ENCODE measurements around the gene TAPBPL. TPM values are rescaled to one million over a fixed set of nuclear protein-coding genes. Genes with fewer than 3 reads are reported as not detected.
"Not testable (repeated sequence)": the region's sequence is repeated elsewhere in the genome, so short reads cannot be mapped to it uniquely, and the experiment has no call there.

TAPBPL gene
- total and polyA plus RNA-seq, 2 of the 4 experiments (the other 2 are of a cell fraction) = 3.4 to 12.1 TPM

DNA sequence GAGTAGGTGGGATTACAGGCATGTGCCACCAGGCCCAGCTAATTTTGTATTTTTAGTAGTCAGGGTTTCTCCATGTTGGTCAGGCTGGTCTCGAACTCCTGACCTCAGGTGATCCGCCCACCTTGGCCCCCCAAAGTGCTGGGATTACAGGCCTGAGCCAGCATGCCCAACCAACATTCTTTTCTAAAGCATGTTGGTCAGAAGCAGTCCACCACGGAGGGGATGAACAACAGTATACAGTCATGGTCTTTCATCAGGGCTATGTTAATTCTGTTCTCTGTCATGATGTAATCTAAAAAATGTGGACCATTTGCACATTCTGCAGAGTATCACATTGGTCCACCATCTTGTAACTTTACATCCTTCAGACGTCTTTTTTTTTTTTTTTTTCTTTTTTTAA, 37.6 kb downstream of the TAPBPL start:
- Histone ChIP-seq H3K79me1 (ENCODE audit: low read depth in 1 of 2, low read length in 2 of 2) (peaks cover 14 to 18% of the 10 kb centered on the region in 2 experiments), H3K9ac (ENCODE audit: low read depth, low read length) (no peak overlapping the region), H3K23ac (ENCODE audit: low read depth, low read length) (no peak overlapping the region), H3K4me1 (ENCODE audit: control insufficient read depth, insufficient read depth, low read length) (no peaks in the 10 kb centered on the region; the same call in 1 of the 2 replicates), H4K5ac (ENCODE audit: low read depth, low read length) (no peak overlapping the region), H3K4me2 (ENCODE audit: low read depth, low read length) (no peak overlapping the region), H3K18ac (ENCODE audit: low read depth, low read length) (no peak overlapping the region), H4K91ac (ENCODE audit: insufficient read depth, low read depth, low read length) (no peak overlapping the region), H2BK20ac (ENCODE audit: low read depth, low read length) (no peak overlapping the region), H3K36me3 (ENCODE audit: control insufficient read depth, insufficient read depth, low read length) (no peaks in the 10 kb centered on the region), H4K20me1 (ENCODE audit: insufficient read depth, low read length) (peaks cover 4% of the 10 kb centered on the region), H3K27me3 (ENCODE audit: control insufficient read depth, insufficient read depth, low read length) (no peaks in the 10 kb centered on the region), H3K56ac (ENCODE audit: extremely low read depth, insufficient read depth, low read length) (no peak overlapping the region), H2BK120ac (ENCODE audit: low read depth, low read length) (no peak overlapping the region), H3K14ac (replicated peaks; ENCODE audit: low read depth, low read length) (no peak overlapping the region), H2BK5ac (ENCODE audit: low read depth, low read length, poor library complexity, severe bottlenecking) (no peak overlapping the region), H3K9me3 (ENCODE audit: control insufficient read depth, insufficient read depth, low read length) (no peaks in the 10 kb centered on the region), H2AK5ac (ENCODE audit: low read depth, low read length) (no peak overlapping the region), H2AK9ac (replicated peaks; ENCODE audit: low read depth, low read length, poor library complexity) (no peak overlapping the region), H3K9me1 (ENCODE audit: insufficient read depth, low read length) (peaks cover 4% of the 10 kb centered on the region), H3K4me3 (ENCODE audit: insufficient read depth, low read depth, low read length) (no peak overlapping the region), H3K27ac (ENCODE audit: insufficient read depth, low read length) (no peak overlapping the region), H2AFZ (replicated peaks; ENCODE audit: low read length, poor library complexity) (no peak overlapping the region), H3K4ac (ENCODE audit: low read depth, low read length) (no peak overlapping the region), H2BK15ac (ENCODE audit: low read depth, low read length) (no peak overlapping the region), H4K8ac (ENCODE audit: low read depth in 2 of 2, low read length in 2 of 2) (no peak overlapping the region)
- WGBS, 2 experiments (ENCODE audit: extremely low coverage in 2 of 2, insufficient read length in 1 of 2) = no CpG with 5 or more reads among the region's 4 CpGs
- ATAC-seq (ENCODE audit: low read depth) (no peak), DNase-seq (no peak)
- no TSS peak for BruUV-seq (replicated peaks)
- CTCF ChIA-PET = interaction anchor here (0.9 kb wide), 1 partner anchor 66 kb away, joined by 3 read pairs; no protein-coding TSS in a partner anchor
- POLR2A ChIA-PET (ENCODE audit: unreplicated experiment) = interaction anchor here (0.7 kb wide), 1 partner anchor 289 kb away, joined by 17 read pairs; no protein-coding TSS in a partner anchor
- TF ChIP-seq POLR2A (IDR thresholded peaks at IDR 0.05; ENCODE audit: low read depth, low read length) (no peak), RFX5 (IDR thresholded peaks at IDR 0.05; ENCODE audit: low read depth, low read length) (no peak)
- dilution Hi-C loops (cut with HindIII; ENCODE audit: low sequenced_read_pairs, unreplicated experiment) (no loop called here), in situ Hi-C loops (cut with MboI; ENCODE audit: low sequenced_read_pairs) (no loop called here), intact Hi-C loops (cut with micrococcal nuclease) (no loop called here)

DNA sequence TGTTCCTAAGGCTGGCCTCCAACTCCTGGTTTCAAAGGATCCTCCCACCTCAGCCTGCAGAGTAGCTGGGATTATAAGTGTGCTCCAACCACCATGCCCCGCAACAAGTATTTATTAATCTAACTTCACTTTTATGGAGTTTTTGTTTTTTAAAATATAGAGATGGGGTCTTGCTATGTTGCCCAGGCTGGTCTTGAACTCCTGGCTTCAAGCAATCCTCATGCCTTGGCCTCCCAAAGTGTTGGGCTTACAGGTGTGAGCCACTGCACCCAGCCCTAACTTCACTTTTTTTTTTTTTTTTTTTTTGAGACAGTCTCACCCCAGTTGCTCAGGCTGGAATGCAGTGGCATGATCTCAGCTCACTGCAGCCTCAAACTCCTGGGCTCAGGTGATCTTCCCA, 38.8 kb downstream of the TAPBPL start:
- H2BK120ac ChIP-seq (ENCODE audit: low read depth, low read length); H2BK20ac ChIP-seq (ENCODE audit: low read depth, low read length); H3K18ac ChIP-seq (ENCODE audit: low read depth, low read length); H3K36me3 ChIP-seq (ENCODE audit: control insufficient read depth, insufficient read depth, low read length); H2BK5ac ChIP-seq (ENCODE audit: low read depth, low read length, poor library complexity, severe bottlenecking); H4K91ac ChIP-seq (ENCODE audit: insufficient read depth, low read depth, low read length); H3K4me3 ChIP-seq (ENCODE audit: insufficient read depth, low read depth, low read length); H3K9me3 ChIP-seq (ENCODE audit: control insufficient read depth, insufficient read depth, low read length); BruUV-seq (replicated peaks); H4K8ac ChIP-seq (ENCODE audit: low read depth in 2 of 2, low read length in 2 of 2); ATAC-seq (ENCODE audit: low read depth); H2AK5ac ChIP-seq (ENCODE audit: low read depth, low read length); H3K14ac ChIP-seq (replicated peaks; ENCODE audit: low read depth, low read length); H3K4me1 ChIP-seq (ENCODE audit: control insufficient read depth, insufficient read depth, low read length); CTCF ChIA-PET; H2AK9ac ChIP-seq (replicated peaks; ENCODE audit: low read depth, low read length, poor library complexity); H2AFZ ChIP-seq (replicated peaks; ENCODE audit: low read length, poor library complexity); dilution Hi-C loops (cut with HindIII; ENCODE audit: low sequenced_read_pairs, unreplicated experiment); H3K9ac ChIP-seq (ENCODE audit: low read depth, low read length); H3K23ac ChIP-seq (ENCODE audit: low read depth, low read length); H2BK15ac ChIP-seq (ENCODE audit: low read depth, low read length); H3K56ac ChIP-seq (ENCODE audit: extremely low read depth, insufficient read depth, low read length); H4K20me1 ChIP-seq (ENCODE audit: insufficient read depth, low read length); DNase-seq; in situ Hi-C loops (cut with MboI; ENCODE audit: low sequenced_read_pairs); intact Hi-C loops (cut with micrococcal nuclease); H4K5ac ChIP-seq (ENCODE audit: low read depth, low read length); H3K27ac ChIP-seq (ENCODE audit: insufficient read depth, low read length); H3K4me2 ChIP-seq (ENCODE audit: low read depth, low read length); H3K27me3 ChIP-seq (ENCODE audit: control insufficient read depth, insufficient read depth, low read length); H3K9me1 ChIP-seq (ENCODE audit: insufficient read depth, low read length); H3K4ac ChIP-seq (ENCODE audit: low read depth, low read length); POLR2A ChIA-PET (ENCODE audit: unreplicated experiment): not testable (repeated sequence)
- peaks cover 26 to 31% of the 10 kb centered on the region in 2 experiments for H3K79me1 ChIP-seq (ENCODE audit: low read depth in 1 of 2, low read length in 2 of 2)
- WGBS, 2 experiments (ENCODE audit: extremely low coverage in 2 of 2, insufficient read length in 1 of 2) = no CpG with 5 or more reads among the region's 1 CpG
